Prostate gland (tissue), 2 donors: ENCODE measurements around the gene C1orf159. TPM values are rescaled to one million over a fixed set of nuclear protein-coding genes. Genes with fewer than 3 reads are reported as not detected.

ENCODE experiments used
- DNase-seq: peaks from one replicate; pipeline ENCODE4 v3.0.0-alpha.2; 2019; ENCODE audit warnings: low spot score
- H3K27ac ChIP-seq, 2 donors: fragments of 200-600 bp; sonication (generic); 2 replicates each; pipeline ENCODE4 v1.5.1; 2017 to 2019
- H3K27me3 ChIP-seq: fragments of 200-600 bp; sonication (generic); replicated peaks from 2 replicates; pipeline ENCODE4 v1.5.1; 2019; ENCODE audit not compliant: insufficient read depth
- H3K36me3 ChIP-seq, 2 donors: fragments of 200-600 bp; sonication (generic); 1 replicate in 1 of 2; 2 replicates in 1 of 2; pipeline versions ENCODE4 v1.5.1 to v1.8.1; 2017 to 2019
- H3K4me1 ChIP-seq: fragments of 200-600 bp; sonication (generic); replicated peaks from 2 replicates; pipeline ENCODE4 v1.5.1; 2019
- H3K4me3 ChIP-seq, 2 donors: fragments of 200-600 bp; sonication (generic); 2 replicates each; pipeline ENCODE4 v1.5.1; 2017 to 2019
- H3K9me3 ChIP-seq: fragments of 200-600 bp; sonication (generic); 2 replicates; pipeline ENCODE4 v1.5.1; 2017
- CTCF ChIP-seq, 4 experiments: fragments of 200-600 bp in 2 of 4; fragments of 450-650 bp in 2 of 4; sonication (generic) in 2 of 4; IDR thresholded peaks; 1 replicate in 3 of 4; 2 replicates in 1 of 4; pipeline ENCODE4 v1.5.1; 2016 to 2019; ENCODE audit warnings: antibody characterized with exemption in 4 of 4, mild to moderate bottlenecking in 2 of 4, moderate library complexity in 2 of 4
- POLR2A ChIP-seq: fragments of 450-650 bp; IDR thresholded peaks from one replicate; pipeline ENCODE4 v1.6.1; 2016; ENCODE audit warnings: antibody characterized with exemption, mild to moderate bottlenecking
- POLR2AphosphoS5 ChIP-seq: sonication (generic); formaldehyde crosslinking; IDR thresholded peaks from one replicate; pipeline ENCODE4 v1.6.1; 2017; ENCODE audit warnings: antibody characterized with exemption
- WGBS: methylation state at CpG from one replicate; pipeline ENCODE4 v1.1.5; 2018; 5-methylcytosine and 5-hydroxymethylcytosine counted together
- intact Hi-C: fragments of 100-400 bp; cut with DNase I; formaldehyde crosslinking; loops from one replicate; pipeline ENCODE4 v1.14.2; 2022
- total RNA-seq, 2 donors: library from RNA; depleted of rRNA; stranded (reverse); fragments of >200 nt; gene quantifications; one replicate each; pipeline ENCODE4 v1.1.0, GENCODE V29; 2016

Gene C1orf159
- total RNA-seq, 2 donors from 2014 or later, result 20.0 to 26.4 TPM

- no peaks in the 10 kb centered on the region for H3K36me3 ChIP-seq
- intact Hi-C loops, result no loop called here
- TF ChIP-seq POLR2AphosphoS5, result no peak
- TF ChIP-seq CTCF (IDR thresholded peaks at IDR 0.05), result no peak
- TF ChIP-seq POLR2A, result no peak
- no peak for DNase-seq
- no peaks in the 10 kb centered on the region for H3K27me3 ChIP-seq
- 92% methylated on average over 46 of the region's 46 CpGs for WGBS
- no peaks in the 10 kb centered on the region for H3K4me1 ChIP-seq
- no peak overlapping the region for H3K27ac ChIP-seq
- H3K9me3 ChIP-seq, result no peaks in the 10 kb centered on the region
- no peak overlapping the region for H3K4me3 ChIP-seq
Measured at GRCh38 chr1:1088801-1089680, 26.8 kb downstream of the C1orf159 start.

DNA sequence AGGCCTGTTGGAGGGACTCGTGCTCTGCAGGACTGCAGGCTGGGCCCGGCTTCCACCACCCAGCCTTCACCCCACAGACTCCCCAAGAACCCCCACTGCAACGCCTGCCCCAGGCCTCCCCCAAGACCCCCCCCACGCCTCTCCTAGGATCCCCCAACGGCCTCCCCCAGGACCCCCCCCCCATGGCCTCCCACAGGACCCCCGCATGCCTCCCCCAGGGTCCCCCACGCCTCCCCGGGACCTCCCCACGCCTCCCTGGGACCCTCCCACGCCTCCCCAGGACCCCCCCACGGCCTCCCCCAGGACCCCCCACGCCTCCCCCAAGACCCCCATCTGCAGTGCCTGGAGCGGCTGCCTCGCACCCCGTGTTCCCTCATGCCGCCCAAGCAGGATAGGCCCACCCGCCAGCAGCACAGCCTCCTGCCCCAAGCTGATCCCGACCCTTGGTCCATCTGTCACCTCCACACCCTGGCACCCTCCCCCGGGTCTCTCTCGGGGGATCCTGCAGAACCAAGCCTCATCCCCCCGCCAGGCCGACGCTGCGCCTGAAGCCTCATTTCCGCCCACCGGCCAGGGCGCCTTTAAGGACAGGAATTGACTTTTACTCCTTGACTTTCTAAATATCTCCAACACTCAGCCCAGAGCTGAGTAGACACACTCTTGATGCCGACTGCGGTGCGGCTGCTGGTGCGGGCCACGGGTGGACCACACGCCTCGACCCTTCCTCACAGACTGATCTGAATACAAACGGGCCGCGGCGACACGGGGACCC is 27.7 kb downstream of the C1orf159 start:
- H3K4me3 ChIP-seq, result no peak overlapping the region
- DNase-seq, result no peak
- H3K27ac ChIP-seq, result no peak overlapping the region
- intact Hi-C loops, result no loop called here
- WGBS, result 93% methylated on average over 32 of the region's 39 CpGs
- no peaks in the 10 kb centered on the region for H3K4me1 ChIP-seq
- no peaks in the 10 kb centered on the region for H3K27me3 ChIP-seq
- TF ChIP-seq CTCF (IDR thresholded peaks at IDR 0.05) (no peak), POLR2A (no peak), POLR2AphosphoS5 (no peak)
- H3K9me3 ChIP-seq, result no peaks in the 10 kb centered on the region
- no peaks in the 10 kb centered on the region for H3K36me3 ChIP-seq

GRCh38 chr1:1087351-1088028 is 28.4 kb downstream of the C1orf159 start:
- no peak overlapping the region for H3K27ac ChIP-seq
- H3K4me1 ChIP-seq, result no peaks in the 10 kb centered on the region
- H3K36me3 ChIP-seq, result no peaks in the 10 kb centered on the region
- no peaks in the 10 kb centered on the region for H3K27me3 ChIP-seq
- DNase-seq, result no peak
- no peaks in the 10 kb centered on the region for H3K9me3 ChIP-seq
- WGBS, result 91% methylated on average over 38 of the region's 38 CpGs
- no peak overlapping the region for H3K4me3 ChIP-seq
- TF ChIP-seq POLR2A, result no peak
- no peak for TF ChIP-seq CTCF (IDR thresholded peaks at IDR 0.05)
- TF ChIP-seq POLR2AphosphoS5, result no peak
- intact Hi-C loops, result no loop called here

DNA sequence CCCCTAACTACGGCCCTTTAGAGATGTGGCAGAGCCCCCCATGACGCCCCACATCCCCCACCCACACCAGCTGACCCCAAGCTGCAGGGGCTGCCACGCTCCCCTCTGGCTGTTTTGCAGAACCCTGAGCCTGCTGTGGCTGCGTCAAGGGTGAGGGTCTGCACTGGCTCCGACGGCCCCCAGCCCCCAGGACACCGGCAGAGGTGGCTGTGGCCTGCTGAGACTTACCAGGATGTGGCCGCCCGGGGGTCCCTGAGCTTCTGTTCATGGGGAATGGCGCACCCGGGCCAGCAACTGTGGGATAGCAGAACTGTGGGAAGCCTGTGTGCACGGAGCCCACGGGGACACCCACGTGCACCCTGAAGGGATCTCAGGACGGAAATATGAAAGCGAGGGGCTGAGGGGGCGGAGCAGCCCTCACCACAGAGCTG is 29.0 kb downstream of the C1orf159 start:
- H3K27ac ChIP-seq, result no peak overlapping the region
- intact Hi-C loops, result no loop called here
- no peak for DNase-seq
- no peaks in the 10 kb centered on the region for H3K36me3 ChIP-seq
- H3K27me3 ChIP-seq, result no peaks in the 10 kb centered on the region
- H3K9me3 ChIP-seq, result no peaks in the 10 kb centered on the region
- no peak overlapping the region for H3K4me3 ChIP-seq
- no peak for TF ChIP-seq CTCF (IDR thresholded peaks at IDR 0.05)
- no peak for TF ChIP-seq POLR2A
- no peak for TF ChIP-seq POLR2AphosphoS5
- H3K4me1 ChIP-seq, result no peaks in the 10 kb centered on the region
- 95% methylated on average over 16 of the region's 17 CpGs for WGBS
